22Rv1 (cell line): ENCODE results near the gene HS6ST1.

ENCODE experiments used
- CTCF ChIP-seq: fragments of 450-650 bp; IDR thresholded peaks from 2 replicates; pipeline ENCODE4 v1.5.1; 2017; ENCODE audit warnings: mild to moderate bottlenecking
- ZFX ChIP-seq: fragments of 450-650 bp; IDR thresholded peaks from 2 replicates; pipeline ENCODE4 v1.6.1; 2017; ENCODE audit warnings: antibody characterized with exemption, borderline replicate concordance

GRCh38 chr2:128303095-128303791, 15.4 kb downstream of the HS6ST1 start:
- TF ChIP-seq CTCF = no peak
- no peak for TF ChIP-seq ZFX
